Measurements from ENCODE around the gene PRR33.

DNA sequence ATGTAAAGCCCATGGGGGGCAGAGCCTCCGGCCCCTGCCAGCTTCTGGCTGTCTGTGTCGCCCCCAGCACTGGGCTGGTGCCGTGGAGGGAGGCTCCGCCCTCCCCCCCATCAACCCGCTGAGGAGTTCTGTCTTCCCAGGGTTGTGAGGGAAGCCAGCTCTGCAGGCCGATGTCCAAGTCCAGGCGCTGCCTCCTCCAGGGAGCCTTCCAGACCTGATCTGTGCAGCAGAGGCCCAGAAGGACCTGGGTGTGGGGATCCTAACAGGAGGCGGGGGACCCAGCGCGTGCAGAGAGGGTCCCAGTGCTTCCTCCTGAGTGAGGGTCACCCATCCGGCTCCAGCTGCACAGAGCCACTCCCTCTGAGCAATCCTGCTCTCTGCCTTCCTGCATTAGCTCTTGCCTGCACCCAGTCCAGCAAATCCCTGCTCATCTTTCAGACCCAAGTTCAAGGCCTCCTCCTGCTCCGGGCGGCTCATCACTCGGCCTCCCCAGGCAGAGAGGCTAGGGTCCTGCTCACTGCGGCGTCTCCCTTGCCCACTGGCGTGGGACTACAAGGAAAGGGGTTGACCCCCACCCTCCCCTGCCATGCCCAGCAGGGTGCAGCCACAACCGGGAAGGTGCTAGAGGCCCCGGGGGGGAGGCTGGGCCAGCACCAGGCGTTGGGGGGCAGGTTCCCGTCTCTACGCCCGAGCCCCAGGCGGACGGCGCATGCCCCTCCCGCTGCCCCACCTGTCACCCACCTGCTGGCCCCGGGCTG lies 16.4 kb downstream of the PRR33 start:
- TF ChIP-seq EZH2 (IDR thresholded peaks at IDR 0.05; ENCODE audit: low read length, missing control alignments), result no peak
- TF ChIP-seq, protein P1, sequence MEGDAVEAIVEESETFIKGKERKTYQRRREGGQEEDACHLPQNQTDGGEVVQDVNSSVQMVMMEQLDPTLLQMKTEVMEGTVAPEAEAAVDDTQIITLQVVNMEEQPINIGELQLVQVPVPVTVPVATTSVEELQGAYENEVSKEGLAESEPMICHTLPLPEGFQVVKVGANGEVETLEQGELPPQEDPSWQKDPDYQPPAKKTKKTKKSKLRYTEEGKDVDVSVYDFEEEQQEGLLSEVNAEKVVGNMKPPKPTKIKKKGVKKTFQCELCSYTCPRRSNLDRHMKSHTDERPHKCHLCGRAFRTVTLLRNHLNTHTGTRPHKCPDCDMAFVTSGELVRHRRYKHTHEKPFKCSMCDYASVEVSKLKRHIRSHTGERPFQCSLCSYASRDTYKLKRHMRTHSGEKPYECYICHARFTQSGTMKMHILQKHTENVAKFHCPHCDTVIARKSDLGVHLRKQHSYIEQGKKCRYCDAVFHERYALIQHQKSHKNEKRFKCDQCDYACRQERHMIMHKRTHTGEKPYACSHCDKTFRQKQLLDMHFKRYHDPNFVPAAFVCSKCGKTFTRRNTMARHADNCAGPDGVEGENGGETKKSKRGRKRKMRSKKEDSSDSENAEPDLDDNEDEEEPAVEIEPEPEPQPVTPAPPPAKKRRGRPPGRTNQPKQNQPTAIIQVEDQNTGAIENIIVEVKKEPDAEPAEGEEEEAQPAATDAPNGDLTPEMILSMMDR (conservative IDR thresholded peaks at IDR 0.05 in 1 of 2, IDR thresholded peaks at IDR 0.05 in 1 of 2; ENCODE audit: low read depth in 1 of 2, low read length in 2 of 2), result no peak

Data from fibroblast of lung (primary cell).